ENCODE results near the gene TMEM126B.
"Not testable (repeated sequence)": the region's sequence is repeated elsewhere in the genome, so short reads cannot be mapped to it uniquely, and the experiment has no call there.

GRCh38 chr11:85670949-85671663, 42.7 kb downstream of the TMEM126B start:
- TF ChIP-seq POLR2A, POLR2AphosphoS5, EP300 (IDR thresholded peaks at IDR 0.05): not testable (repeated sequence)
- TF ChIP-seq, protein P1, sequence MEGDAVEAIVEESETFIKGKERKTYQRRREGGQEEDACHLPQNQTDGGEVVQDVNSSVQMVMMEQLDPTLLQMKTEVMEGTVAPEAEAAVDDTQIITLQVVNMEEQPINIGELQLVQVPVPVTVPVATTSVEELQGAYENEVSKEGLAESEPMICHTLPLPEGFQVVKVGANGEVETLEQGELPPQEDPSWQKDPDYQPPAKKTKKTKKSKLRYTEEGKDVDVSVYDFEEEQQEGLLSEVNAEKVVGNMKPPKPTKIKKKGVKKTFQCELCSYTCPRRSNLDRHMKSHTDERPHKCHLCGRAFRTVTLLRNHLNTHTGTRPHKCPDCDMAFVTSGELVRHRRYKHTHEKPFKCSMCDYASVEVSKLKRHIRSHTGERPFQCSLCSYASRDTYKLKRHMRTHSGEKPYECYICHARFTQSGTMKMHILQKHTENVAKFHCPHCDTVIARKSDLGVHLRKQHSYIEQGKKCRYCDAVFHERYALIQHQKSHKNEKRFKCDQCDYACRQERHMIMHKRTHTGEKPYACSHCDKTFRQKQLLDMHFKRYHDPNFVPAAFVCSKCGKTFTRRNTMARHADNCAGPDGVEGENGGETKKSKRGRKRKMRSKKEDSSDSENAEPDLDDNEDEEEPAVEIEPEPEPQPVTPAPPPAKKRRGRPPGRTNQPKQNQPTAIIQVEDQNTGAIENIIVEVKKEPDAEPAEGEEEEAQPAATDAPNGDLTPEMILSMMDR (IDR thresholded peaks at IDR 0.05), result not testable (repeated sequence)

All from gastroesophageal sphincter (tissue), 3 donors.